ENCODE results near the gene EXOC4.
"Not testable (repeated sequence)": the region's sequence is repeated elsewhere in the genome, so short reads cannot be mapped to it uniquely, and the experiment has no call there.

EXOC4 gene

DNA sequence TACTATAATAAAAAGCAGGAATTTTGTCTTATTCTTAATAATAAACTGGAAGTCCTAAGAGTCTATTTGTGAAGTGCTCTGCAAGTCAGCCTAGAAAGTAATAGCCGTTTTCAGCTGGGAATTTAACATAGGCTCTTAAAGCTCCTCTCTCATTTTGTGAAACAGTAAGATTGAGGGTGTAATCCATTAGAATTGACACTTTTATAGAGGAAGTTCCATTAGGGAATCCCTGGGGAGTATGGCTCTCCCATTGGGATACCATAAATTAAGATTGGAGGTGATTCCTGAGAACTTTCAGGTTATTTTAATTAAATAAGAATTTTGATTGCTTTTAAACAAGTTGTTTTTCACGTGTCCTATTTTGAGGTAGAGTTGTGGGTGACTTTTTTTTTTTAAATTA is 68.0 kb downstream of the EXOC4 start:
- DNase-seq: no peak

DNA sequence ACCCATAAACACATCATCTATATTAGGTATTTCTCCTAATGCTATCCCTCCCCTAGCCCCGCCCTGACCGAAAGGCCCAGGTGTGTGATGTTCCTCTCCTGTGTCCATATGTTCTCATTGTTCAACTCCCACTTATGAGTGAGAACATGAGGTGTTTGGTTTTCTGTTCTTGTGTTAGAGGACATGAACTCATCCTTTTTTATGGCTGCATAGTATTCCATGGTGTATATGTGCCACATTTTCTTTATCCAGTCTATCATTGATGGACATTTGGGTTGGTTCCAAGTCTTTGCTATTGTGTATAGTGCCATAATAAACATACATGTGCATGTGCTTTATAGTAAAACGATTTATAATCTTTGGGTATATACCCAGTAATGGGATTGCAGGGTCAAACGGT is 68.5 kb downstream of the EXOC4 start:
- DNase-seq: not testable (repeated sequence)

DNA sequence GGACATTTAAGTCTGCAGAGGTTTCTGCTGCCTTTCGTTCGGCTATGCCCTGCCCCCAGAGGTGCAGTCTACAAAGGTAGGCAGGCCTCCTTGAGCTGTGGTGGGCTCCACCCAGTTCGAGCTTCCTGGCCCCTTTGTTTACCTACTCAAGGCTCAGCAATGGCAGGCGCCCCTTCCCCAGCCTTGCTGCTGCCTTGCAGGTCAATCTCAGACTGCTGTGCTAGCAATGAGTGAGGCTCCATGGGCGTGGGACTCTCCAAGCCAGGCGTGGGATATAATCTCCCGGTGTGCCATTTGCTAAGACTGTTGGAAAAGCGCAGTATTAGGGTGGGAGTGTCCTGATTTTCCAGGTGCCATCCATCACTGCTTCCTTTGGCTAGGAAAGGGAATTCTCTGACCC is 73.9 kb downstream of the EXOC4 start:
- not testable (repeated sequence) for DNase-seq

DNA sequence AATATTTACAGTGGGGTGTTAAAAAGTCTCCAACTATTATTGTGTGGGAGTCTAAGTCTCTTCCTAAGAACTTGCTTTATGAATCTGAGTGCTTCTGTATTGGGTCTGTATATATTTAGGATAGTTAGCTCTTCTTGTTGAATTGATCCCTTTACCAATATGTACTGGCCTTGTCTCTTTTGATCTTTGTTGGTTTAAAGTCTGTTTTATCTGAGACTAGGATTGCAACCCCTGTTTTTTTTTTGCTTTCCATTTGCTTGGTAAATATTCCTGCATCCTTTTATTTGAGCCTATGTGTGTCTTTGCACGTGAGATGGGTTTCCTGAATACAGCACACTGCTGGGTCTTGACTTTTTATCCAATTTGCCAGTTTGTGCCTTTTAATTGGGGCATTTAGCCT is 75.1 kb downstream of the EXOC4 start:
- DNase-seq: not testable (repeated sequence)

DNA sequence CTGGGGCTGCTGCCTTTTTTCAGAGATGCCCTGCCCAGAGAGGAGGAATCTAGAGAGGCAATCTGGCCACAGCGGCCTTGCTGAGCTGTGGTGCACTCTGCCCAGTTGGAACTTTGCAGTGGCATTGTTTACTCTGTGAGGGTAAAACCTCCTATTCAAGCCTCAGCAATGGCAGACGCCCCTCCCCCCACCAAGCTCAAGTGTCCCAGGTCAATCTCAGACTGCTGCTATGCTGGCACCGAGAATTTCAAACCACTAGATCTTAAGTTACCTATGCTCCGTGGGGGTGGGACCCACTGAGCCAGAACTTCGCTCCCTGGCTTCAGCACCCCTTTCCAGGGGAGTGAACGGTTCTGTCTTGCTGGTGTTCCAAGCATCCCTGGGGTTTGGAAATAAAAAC is 77.2 kb downstream of the EXOC4 start:
- DNase-seq: no peak

DNA sequence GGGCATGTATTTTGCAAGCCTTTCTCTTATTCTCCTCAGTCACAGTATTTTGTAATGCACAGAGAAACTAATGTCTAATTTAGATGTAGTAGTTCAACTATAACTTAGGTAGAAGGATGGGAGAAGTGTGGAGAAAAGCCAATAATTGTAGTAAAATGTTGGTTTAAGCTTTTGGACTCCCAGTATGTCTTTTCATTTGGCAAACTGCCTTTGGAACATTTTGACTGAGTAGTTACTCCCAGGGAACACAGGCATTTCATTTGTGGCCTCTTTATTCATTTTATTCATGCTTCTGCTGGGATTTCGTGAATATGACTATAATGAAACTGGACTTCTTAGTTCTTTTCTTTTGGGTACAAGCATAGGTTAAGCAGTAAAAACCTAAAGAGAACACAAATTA is 79.0 kb downstream of the EXOC4 start:
- no peak for DNase-seq

DNA sequence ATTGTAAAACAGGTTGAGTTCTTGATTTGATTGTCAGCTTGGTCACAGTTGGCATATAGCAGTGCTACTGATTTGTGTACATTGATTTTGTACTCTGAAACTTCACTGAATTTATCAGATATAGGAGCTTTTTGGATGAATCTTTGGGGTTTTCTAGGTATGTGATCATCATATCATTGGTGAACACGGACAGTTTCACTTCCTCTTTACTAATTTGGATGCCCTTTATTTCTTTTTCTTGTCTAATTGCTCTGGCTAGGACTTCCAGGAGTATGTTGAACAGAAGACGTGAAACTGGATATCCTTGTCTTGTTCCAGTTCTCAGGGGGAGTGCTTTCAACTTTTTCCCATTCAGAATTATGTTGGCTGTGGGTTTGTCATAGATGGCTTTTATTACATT is 86.9 kb downstream of the EXOC4 start:
- no peak for DNase-seq

DNA sequence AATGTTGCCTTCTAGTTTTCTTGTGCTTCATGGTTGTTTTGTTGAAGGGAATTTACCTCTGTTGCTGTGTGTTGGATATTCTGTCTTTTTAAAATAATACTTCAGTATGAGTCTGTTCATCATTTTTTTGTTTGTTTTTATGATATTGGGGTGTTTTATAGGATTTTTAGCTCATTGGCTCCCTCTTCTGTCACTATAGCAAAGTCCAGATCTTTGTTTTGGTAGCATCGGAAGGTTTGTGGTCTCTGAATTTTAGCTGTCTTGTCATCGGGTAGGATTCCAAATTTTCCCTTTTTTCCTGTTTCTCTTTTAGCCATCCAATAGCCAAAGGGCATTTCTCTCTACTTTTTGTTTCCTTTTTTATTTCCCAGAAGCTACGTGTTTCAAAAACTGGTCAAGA is 91.4 kb downstream of the EXOC4 start:
- no peak for DNase-seq

DNA sequence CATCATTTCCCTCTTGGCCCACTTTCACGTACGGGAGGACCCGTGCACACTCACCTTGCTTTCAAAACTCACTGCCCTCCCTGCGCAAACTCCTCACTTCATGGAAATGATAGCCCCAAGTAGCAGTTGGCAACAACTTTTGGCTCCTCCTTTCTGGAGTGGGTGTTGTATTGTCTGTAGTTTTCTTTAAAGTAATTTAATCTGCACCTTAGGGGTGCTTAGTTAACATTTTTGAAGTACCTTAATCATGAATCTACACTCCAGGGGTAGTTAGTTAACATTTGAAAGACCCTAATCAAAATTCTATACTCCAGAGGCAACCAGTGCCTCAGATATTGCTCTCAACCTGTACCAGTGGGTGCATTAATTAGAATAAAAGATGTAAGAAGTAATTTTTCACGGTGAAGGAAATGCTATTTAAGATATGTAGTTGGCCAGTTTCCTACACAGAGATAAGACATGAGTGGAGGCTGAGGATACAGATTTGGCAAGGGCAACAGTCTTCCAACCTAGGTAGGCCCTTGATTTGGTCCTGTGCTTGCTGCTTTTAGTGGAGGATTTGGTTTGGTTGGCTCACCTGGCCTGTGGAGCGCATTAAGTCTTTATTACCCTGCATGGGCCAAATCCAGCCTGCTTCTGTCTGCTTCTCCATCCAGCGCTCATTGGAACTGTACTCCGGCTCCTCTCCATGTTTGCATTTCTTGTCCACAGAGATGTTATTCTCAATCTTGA is 93.0 kb downstream of the EXOC4 start:
- DNase-seq: no peak

DNA sequence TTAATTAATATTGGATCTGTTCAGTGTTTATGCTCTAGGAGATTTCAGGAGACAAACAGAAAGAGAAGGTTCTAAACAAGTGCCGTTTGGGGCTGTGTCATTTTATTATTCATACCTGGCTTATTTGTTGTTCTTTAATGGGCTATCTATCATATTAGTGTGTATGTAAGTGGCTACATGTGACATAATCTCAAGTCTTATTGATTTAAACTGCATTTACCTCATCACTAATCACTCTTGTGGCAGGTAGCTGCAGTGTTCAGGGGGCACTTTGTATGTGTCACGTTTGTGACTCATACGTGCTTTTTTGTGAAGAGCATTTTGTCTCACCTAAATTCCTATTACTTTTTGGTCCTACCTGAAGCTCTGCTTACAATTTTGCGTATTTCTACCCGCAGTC is 95.4 kb downstream of the EXOC4 start:
- DNase-seq: no peak

DNA sequence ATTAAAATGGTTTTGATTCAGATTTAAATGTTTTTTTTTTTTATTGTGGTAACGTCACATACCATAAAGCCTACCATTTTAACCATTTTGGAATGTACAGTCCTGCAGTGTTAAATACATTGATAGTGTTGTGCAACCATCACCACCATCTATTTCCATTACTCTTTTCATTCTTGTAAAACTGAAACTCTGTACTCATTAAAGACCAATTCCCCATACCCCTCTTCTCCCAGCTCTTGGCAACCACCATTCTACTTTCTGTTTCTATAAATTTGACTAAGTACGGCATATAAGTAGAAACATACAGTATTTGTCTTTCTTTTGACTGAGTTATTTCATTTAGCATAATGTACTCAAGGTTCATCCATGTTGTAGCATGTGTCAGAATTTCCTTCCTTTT is 96.2 kb downstream of the EXOC4 start:
- DNase-seq: no peak

DNA sequence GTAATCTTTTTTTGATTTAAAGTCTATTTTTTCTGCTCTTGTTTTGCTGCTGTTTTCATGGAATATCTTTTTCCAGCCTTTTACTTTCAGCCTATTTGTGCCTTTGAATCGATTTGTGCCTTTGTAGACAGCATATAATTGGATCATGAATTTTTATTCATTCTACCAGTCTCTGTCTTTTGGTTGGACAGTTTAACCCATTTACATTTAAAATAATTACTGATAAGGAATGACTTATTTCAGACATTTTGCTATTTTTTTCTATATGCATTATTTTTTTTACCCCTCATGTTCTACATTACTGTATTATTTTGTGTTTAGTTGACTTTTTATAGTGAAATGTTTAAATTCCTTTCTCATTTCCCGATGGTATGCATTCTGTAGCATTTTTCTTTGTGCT is 99.6 kb downstream of the EXOC4 start:
- no peak for DNase-seq

DNA sequence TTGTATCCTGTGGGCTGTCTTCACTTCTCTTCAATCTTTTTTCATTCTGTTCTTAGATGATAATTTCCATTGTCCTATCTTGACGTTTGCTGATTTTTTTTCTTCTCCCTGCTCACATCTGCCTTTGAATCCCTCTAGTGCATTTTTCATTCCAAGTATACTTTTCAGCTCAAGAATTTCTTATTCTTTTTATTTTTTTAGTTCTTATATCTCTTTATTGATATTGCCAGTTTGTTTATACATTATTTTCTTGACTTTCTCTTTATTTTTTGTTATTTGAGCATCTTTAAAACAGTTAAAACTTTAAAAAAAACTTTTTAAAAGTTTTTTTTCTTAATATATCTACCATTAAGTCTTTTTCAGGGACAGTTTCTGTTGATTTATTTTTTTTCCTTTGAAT is 100.9 kb downstream of the EXOC4 start:
- DNase-seq: no peak

DNA sequence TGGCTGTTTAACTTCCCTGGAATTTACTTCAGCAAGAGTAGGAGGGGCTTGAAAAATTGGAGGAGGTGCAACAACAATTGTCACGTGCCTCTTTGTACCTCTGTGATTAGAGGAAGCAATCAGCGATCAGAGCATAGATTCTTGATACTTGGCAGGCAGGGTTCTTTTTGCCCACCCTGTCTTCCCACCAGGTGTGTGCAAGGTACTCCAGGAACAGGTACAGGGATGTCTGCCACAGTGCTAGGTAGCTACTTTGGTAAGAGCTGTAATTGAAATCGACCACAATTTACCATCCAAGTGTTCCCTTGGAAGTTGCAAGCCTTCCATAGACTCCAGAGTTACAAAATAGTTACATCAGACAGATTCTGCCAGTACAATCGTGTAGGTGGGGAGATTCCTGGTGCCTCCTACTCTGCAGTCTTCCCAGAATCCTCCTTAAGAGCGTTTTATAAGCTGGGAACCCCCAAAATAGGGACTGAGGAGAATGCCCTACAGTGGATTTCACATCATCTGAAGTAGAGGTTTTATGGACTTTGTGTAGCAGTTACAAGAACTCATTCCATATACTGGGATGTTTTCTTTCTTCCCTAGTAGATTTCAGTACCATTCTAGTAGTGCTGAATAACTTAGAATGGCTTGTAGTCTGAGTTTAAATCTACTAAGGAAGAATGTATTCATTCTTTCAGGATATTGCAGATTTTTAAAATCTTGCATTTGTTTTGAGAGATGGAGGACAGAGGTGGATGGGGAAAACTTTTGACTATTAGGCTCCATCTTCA is 101.9 kb downstream of the EXOC4 start:
- DNase-seq: no peak

DNA sequence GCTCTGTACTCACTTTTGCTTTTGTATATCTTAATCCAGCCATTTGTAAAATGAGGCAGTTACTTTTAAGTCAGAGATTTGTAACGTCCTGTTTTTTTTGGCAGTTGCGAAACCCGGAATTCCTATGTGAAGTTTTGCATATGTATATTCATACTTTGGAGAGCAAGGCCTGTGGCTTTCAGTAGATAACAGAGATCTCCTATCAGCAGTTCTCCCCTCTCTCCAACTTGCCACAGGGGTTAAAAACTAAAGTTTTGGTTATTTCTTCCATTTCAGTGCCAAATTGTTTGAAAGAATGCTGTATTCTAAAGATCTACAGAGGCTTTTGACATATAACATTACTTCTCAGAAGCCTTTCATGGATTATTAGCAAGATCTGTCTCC is 102.4 kb downstream of the EXOC4 start:
- DNase-seq: no peak

DNA sequence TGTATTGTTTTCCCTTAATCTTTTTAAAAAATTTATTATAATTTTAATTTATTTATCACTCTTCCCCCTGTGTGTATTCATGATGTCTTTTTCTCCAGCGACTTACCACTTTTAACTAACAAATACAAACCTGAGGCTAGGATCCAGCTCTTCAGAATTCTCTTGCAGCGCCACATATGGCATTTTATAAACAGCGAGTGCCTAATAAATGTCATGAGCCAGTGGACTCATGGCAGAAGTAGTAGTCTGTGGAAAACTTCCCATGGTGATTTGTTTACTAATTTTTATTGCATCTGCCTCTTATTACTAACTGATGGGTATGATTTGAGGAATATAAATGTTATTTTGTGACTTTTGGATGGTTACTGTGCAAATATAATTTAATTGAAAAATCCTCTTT is 102.9 kb downstream of the EXOC4 start:
- no peak for DNase-seq

DNA sequence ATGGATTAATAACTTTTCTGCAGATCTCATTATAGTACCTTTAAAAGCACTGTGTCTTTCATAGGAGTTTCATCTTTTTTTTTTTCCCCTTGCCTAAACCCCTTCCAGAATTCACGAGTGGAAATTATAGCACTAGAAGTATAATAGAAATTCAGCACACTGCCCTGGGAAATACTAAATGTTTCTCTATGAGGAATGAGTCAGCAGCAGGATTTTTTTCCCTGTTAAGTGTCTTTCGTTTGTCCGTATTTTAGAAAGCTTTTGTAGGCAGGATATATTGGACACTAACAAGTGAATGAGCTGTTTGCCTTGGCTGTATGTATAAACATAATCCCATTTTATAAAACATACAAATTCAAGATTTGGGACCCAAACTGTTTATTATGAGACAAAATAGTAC is 105.8 kb downstream of the EXOC4 start:
- no peak for DNase-seq

DNA sequence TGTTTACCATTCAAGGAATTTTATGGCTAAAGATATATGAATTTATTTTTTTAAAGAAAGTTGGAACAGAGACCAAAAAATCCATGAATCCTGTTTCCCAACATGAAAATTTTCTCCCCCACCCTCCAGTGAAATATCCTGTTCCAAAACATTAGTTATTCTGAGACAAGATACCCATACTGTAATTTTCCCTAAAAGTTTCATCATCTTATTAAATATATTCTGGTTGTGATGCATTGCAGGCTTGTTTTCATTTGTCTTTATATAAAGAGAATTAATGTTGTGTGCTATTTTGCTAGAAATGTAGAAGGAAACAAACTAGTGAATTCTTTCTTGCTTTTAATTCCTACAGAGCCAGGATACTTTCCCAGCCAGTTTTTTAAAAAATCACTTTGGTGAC is 106.6 kb downstream of the EXOC4 start:
- DNase-seq: no peak

DNA sequence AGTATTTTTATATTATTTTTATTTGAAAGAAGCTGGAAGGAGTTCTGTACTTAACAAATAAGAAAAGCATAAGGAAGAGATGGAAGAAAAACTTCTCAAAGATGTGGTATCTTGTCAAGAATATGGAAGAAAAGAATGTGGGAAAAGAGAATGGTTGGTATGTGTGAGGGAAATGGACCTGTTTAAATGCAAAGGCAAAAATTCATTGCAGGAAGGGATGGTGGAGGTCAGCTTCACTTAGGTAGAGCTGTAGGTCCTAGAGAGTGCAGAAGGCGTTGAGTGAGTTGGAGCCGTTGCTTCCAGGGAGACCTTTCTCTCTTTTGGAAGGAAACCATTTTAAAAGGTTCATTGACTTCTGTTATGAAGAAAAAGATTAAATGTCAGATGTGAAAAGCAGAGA is 107.3 kb downstream of the EXOC4 start:
- no peak for DNase-seq

DNA sequence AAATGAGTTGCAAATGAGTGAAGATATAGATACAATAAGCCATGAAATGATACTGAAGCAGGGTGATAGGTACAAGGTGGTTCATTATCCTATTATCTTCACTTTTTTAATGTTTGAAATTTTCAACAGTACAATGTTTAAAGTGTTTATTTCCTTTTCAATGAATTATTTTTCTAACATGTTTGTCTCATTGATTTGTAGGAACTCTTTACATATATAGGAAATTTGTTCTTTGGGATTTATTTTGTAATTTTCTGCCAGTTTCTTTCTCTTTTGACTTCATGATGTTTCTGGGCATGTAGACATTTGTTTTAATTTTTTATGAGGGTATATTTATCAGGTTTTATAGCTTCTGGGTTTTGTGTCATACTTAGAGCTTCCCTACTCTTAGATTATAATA is 108.9 kb downstream of the EXOC4 start:
- no peak for DNase-seq

DNA sequence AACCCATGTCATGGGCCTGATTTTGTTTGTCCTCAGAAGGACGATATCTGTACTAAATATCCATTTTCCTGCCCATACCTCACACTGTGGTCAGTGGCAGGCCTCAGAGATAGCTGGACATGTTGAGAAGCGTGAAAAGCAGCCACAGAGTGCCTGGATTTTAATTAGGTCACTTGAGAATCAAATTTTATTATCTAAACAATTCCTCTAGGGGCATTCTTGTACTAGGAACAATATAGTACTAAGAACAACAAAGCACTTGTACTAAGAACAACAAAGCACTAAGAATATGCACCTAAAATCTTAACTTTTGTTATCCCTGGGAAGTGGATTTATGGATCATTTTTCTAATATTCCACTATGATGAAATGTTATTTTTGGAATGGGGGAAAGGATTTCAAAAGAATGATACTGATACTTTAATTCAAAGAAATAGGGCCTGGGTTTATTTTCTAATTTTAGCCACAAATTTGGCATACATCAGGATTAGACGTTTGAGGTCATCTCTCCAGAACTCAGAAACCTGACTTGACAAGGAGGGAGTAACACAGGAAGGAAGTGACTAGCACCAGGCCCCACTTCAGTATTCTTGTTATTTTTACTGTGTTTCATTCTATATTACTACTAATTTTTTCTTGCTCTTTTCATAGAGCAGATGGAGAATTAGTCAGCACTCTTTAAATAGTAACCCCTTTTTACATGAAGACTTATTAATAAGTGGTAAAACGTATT is 112.2 kb downstream of the EXOC4 start:
- no peak for DNase-seq

DNA sequence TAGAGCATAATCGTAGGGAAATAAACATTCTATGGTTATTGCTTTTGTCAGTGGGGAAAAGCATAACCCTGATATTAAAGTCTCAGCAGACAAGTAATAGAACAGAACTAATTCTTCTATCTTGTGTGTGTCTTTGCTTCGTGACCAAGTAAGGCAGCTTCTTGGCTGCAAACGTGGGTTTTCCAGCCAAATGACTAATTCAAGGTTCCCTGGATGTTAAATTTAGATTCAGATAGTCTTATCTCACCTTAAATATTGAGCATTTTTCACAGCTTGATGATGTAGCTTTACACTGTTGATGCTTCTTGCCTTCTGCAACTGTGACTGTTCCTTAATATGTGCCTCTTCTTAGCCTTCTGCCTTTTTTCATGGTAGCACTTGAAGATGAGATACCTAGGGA is 113.0 kb downstream of the EXOC4 start:
- no peak for DNase-seq

DNA sequence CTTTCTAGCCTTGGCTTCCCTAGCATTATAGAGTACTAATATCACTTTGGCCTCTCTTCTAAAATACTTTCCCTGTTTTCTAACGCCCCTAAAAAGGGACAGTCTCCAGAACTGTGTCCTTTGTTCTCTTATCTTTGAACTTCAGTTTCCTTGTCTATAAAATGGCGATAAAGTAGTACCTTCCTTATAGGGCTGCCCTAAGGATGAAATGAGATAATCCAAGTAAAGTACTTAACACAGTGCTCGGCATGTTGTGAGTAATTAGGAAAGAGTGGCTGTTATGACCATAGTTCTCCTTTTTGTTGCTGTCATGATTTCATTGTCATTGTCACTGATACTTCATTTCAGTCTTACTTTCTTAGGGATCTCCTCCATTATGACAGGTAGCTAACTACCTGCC is 114.7 kb downstream of the EXOC4 start:
- DNase-seq: no peak

DNA sequence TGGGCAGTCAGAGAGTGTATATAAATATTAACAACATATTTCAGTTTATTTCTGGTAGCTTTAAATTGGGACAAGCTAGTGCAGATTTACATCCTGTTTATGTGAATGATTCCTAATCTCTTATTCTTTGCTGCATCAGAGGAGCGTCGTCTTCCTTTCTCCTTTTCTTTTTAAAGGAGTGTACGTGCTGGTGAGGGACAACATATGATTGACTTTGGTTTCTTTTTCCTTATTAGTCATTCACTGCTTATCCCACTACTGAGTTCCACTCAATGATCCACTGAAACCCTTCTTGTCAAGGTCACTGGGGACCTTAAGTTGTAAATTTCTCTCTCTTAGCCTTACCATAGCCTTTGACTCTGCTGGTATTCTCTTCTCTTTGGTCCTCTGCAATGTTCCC is 116.3 kb downstream of the EXOC4 start:
- DNase-seq: no peak
